Activated T-cell treated with anti-CD3 and anti-CD28 coated beads, Interleukin-2, amount 50 U/mL, for 1 hour (primary cell): Measurements from ENCODE around the gene ZNF708.
"Not testable (repeated sequence)": the region's sequence is repeated elsewhere in the genome, so short reads cannot be mapped to it uniquely, and the experiment has no call there.

Source experiments
- DNase-seq: peaks from one replicate; pipeline ENCODE4 v3.0.0-alpha.2; 2020

ZNF708 gene

DNA sequence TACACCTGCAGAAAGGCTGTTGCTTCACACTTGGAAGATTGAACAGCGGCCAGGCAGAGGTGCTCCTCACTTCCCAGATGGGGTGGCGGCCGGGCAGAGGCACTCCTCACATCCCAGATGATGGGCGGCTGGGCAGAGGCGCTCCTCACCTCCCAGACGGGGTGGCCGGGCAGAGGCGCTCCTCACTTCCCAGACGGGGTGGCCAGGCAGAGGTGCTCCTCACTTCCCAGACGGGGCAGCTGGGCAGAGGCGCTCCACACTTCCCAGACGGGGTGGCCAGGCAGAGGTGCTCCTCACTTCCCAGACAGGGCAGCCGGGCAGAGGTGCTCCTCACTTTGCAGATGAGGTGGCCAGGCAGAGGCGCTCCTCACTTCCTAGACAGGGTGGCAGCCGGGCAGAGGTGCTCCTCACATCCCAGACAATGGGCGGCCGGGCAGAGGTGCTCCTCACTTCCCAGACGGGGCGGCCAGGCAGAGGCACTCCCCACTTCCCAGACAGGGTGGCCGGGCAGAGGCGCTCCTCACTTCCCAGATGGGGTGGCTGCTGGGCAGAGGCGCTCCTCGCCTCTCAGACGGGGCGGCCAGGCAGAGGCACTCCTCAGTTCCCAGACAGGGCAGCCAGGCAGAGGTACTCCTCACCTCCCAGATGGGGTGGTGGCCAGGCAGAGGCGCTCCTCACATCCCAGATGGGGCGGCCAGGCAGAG lies 69.6 kb downstream of the ZNF708 start:
- not testable (repeated sequence) for DNase-seq

DNA sequence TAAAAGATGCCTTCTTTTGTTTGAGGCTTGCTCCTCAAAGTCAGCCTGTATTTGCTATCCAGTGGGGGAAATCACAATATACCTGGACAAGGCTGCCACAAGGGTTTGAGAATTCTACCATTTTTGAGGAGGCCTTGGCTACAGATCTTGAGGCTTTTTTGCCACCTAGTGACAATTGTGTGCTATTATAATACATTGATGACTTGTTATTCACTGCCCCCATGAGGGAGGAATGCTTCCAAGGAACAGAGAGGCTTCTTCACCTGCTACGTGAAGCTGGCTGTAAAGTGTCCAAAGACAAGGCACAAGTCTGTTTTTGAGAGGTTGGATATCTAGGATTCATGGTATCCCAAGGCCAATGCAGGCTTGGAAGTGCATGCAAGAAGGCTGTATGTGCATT lies 72.5 kb downstream of the ZNF708 start:
- no peak for DNase-seq
